Mesenchymal stem cell (in vitro differentiated cells and primary cell): ENCODE data around the gene CHST11.

Source experiments
- DNase-seq: peaks from one replicate; pipeline ENCODE4 v3.0.0-alpha.2; 2013
- H2AFZ ChIP-seq: one replicate; pipeline ENCODE4 v1.6.1; 2013; ENCODE audit warnings: low read depth, mild to moderate bottlenecking, control low read depth, inconsistent platforms, low read length, moderate library complexity
- H2AK5ac ChIP-seq: 2 replicates; pipeline ENCODE4 v1.6.1; 2013; ENCODE audit warnings: low read length, moderate library complexity, mild to moderate bottlenecking, inconsistent platforms; ENCODE audit not compliant: severe bottlenecking
- H2BK120ac ChIP-seq: one replicate; pipeline ENCODE4 v1.6.1; 2013; ENCODE audit warnings: low read depth, mild to moderate bottlenecking, inconsistent platforms, low read length, moderate library complexity
- H2BK12ac ChIP-seq, 2 experiments: one replicate each; pipeline ENCODE4 v1.6.1; 2013; ENCODE audit warnings: inconsistent platforms in 2 of 2, low read length in 2 of 2, mild to moderate bottlenecking in 2 of 2, moderate library complexity in 2 of 2, control low read depth in 1 of 2
- H2BK15ac ChIP-seq: one replicate; pipeline ENCODE4 v1.6.1; 2013; ENCODE audit warnings: mild to moderate bottlenecking, low read depth, inconsistent platforms; ENCODE audit not compliant: poor library complexity, severe bottlenecking
- H2BK5ac ChIP-seq: 2 replicates; pipeline ENCODE4 v1.6.1; 2013; ENCODE audit warnings: low read depth, mild to moderate bottlenecking, low read length, control low read depth, inconsistent platforms; ENCODE audit not compliant: poor library complexity, severe bottlenecking
- H3K14ac ChIP-seq, 2 experiments: one replicate each; pipeline ENCODE4 v1.6.1; 2013; ENCODE audit warnings: inconsistent platforms in 2 of 2, low read length in 2 of 2, control low read depth in 1 of 2, mild to moderate bottlenecking in 1 of 2, moderate library complexity in 1 of 2
- H3K18ac ChIP-seq, 2 experiments: one replicate each; pipeline ENCODE4 v1.6.1; 2013; ENCODE audit warnings: inconsistent platforms in 2 of 2, low read length in 2 of 2, control low read depth in 1 of 2, low read depth in 1 of 2, mild to moderate bottlenecking in 1 of 2
- H3K23ac ChIP-seq, 2 experiments: one replicate each; pipeline ENCODE4 v1.6.1; 2013; ENCODE audit warnings: inconsistent platforms in 2 of 2, low read length in 2 of 2, mild to moderate bottlenecking in 2 of 2, moderate library complexity in 2 of 2, control low read depth in 1 of 2
- H3K27ac ChIP-seq: 2 replicates; pipeline ENCODE4 v1.5.1; 2013; ENCODE audit warnings: mild to moderate bottlenecking, moderate library complexity, low read length, control low read depth, inconsistent platforms; ENCODE audit not compliant: poor library complexity, severe bottlenecking
- H3K27me3 ChIP-seq, 2 experiments: 2 replicates each; pipeline versions ENCODE4 v1.6.1 to v1.7.0; 2013; ENCODE audit warnings: low read length in 2 of 2, mild to moderate bottlenecking in 2 of 2, moderate library complexity in 2 of 2, control low read depth in 1 of 2, inconsistent platforms in 1 of 2; ENCODE audit not compliant: control insufficient read depth in 1 of 2, insufficient read depth in 1 of 2
- H3K36me3 ChIP-seq, 2 experiments: 2 replicates each; pipeline versions ENCODE4 v1.6.1 to v1.7.0; 2013; ENCODE audit warnings: low read length in 2 of 2, control low read depth in 1 of 2, inconsistent platforms in 1 of 2, low read depth in 1 of 2, mild to moderate bottlenecking in 1 of 2; ENCODE audit not compliant: insufficient read depth in 2 of 2, control insufficient read depth in 1 of 2
- H3K4ac ChIP-seq, 2 experiments: one replicate each; pipeline ENCODE4 v1.6.1; 2013; ENCODE audit warnings: inconsistent platforms in 2 of 2, low read length in 2 of 2, mild to moderate bottlenecking in 2 of 2, moderate library complexity in 2 of 2, control low read depth in 1 of 2, low read depth in 1 of 2
- H3K4me1 ChIP-seq: 2 replicates; pipeline ENCODE4 v1.6.1; 2013; ENCODE audit warnings: low read depth, low read length, control low read depth; ENCODE audit not compliant: control insufficient read depth, insufficient read depth
- H3K4me2 ChIP-seq: 2 replicates; pipeline ENCODE4 v1.6.1; 2013; ENCODE audit warnings: low read length, mild to moderate bottlenecking, inconsistent platforms; ENCODE audit not compliant: poor library complexity, severe bottlenecking
- H3K4me3 ChIP-seq, 2 experiments: 2 replicates each; pipeline versions ENCODE4 v1.5.1 to v1.7.0; 2013; ENCODE audit warnings: low read length in 2 of 2, mild to moderate bottlenecking in 2 of 2, control low read depth in 1 of 2, low read depth in 1 of 2; ENCODE audit not compliant: insufficient read depth in 1 of 2
- H3K79me1 ChIP-seq: replicated peaks from 2 replicates; pipeline ENCODE4 v1.6.1; 2013; ENCODE audit warnings: mild to moderate bottlenecking, control low read depth, low read length, inconsistent platforms; ENCODE audit not compliant: poor library complexity, severe bottlenecking
- H3K9ac ChIP-seq: 2 replicates; pipeline ENCODE4 v1.7.0; 2013; ENCODE audit warnings: mild to moderate bottlenecking, low read length, moderate library complexity
- H3K9me3 ChIP-seq: 2 replicates; pipeline ENCODE4 v1.7.0; 2013; ENCODE audit warnings: mild to moderate bottlenecking, low read length; ENCODE audit not compliant: control insufficient read depth
- H4K8ac ChIP-seq: one replicate; pipeline ENCODE4 v1.6.1; 2013; ENCODE audit warnings: inconsistent platforms, mild to moderate bottlenecking, low read length, moderate library complexity
- H4K91ac ChIP-seq: one replicate; pipeline ENCODE4 v1.6.1; 2013; ENCODE audit warnings: mild to moderate bottlenecking, low read length, inconsistent platforms
- WGBS: methylation state at CpG from one replicate; pipeline ENCODE4 v1.1.7; 2013; ENCODE audit warnings: mixed read lengths; 5-methylcytosine and 5-hydroxymethylcytosine counted together

CHST11 gene

GRCh38 chr12:104672501-104673265 lies 215.9 kb downstream of the CHST11 start:
- no peak overlapping the region for H2AFZ ChIP-seq
- H4K91ac ChIP-seq: peak overlapping the region; percentile 81
- H3K4me3 ChIP-seq: peak overlapping the region in 1 of 2 experiments; percentile 29
- peaks cover 2% of the 10 kb centered on the region for H3K79me1 ChIP-seq
- H2BK12ac ChIP-seq: peak overlapping the region; percentile 23 to 92
- H3K27me3 ChIP-seq: no peaks in the 10 kb centered on the region
- peak; percentile 40 for DNase-seq
- H3K4me2 ChIP-seq: no peak overlapping the region
- H3K23ac ChIP-seq: no peak overlapping the region
- peaks cover 27% of the 10 kb centered on the region for H3K4me1 ChIP-seq
- H3K9ac ChIP-seq: peak overlapping the region; percentile 76
- H3K18ac ChIP-seq: peak overlapping the region; percentile 79 to 80
- H2BK120ac ChIP-seq: peak overlapping the region; percentile 8
- peak overlapping the region; percentile 24 for H2AK5ac ChIP-seq
- H3K14ac ChIP-seq: no peak overlapping the region
- no peak overlapping the region for H2BK15ac ChIP-seq
- no peaks in the 10 kb centered on the region for H3K36me3 ChIP-seq
- H4K8ac ChIP-seq: no peak overlapping the region
- peak overlapping the region; percentile 21 to 89 for H3K4ac ChIP-seq
- H2BK5ac ChIP-seq: no peak overlapping the region
- H3K27ac ChIP-seq: no peak overlapping the region
- 83% methylated on average over 10 of the region's 10 CpGs for WGBS
- no peaks in the 10 kb centered on the region for H3K9me3 ChIP-seq

- WGBS: 89% methylated on average over 1 of the region's 1 CpG
- no peak overlapping the region for H2BK15ac ChIP-seq
- no peaks in the 10 kb centered on the region for H3K27me3 ChIP-seq
Observed at GRCh38 chr12:104673294-104673693, 216.5 kb downstream of the CHST11 start.

GRCh38 chr12:104673696-104674482 lies 217.1 kb downstream of the CHST11 start:
- no peak overlapping the region for H2BK15ac ChIP-seq
- H3K4me2 ChIP-seq: no peak overlapping the region
- no peak overlapping the region for H2AFZ ChIP-seq
- peak overlapping the region; percentile 18 to 27 for H2BK12ac ChIP-seq
- H3K4me3 ChIP-seq: no peak overlapping the region
- peak overlapping the region; percentile 7 for H2BK120ac ChIP-seq
- H3K27me3 ChIP-seq: no peaks in the 10 kb centered on the region
- peak; percentile 95 for DNase-seq
- peak overlapping the region; percentile 64 for H4K91ac ChIP-seq
- H3K4ac ChIP-seq: peak overlapping the region in 1 of 2 experiments; percentile 47
- peaks cover 2% of the 10 kb centered on the region for H3K79me1 ChIP-seq
- no peak overlapping the region for H2BK5ac ChIP-seq
- peak overlapping the region; percentile 21 for H4K8ac ChIP-seq
- H3K9ac ChIP-seq: peak overlapping the region; percentile 76
- H3K23ac ChIP-seq: no peak overlapping the region
- no peak overlapping the region for H3K27ac ChIP-seq
- H2AK5ac ChIP-seq: peak overlapping the region; percentile 36
- no peak overlapping the region for H3K14ac ChIP-seq
- 22% methylated on average over 15 of the region's 15 CpGs for WGBS
- no peaks in the 10 kb centered on the region for H3K9me3 ChIP-seq
- peak overlapping the region; percentile 44 to 72 for H3K18ac ChIP-seq
- no peaks in the 10 kb centered on the region for H3K36me3 ChIP-seq
- H3K4me1 ChIP-seq: peaks cover 24% of the 10 kb centered on the region

More at GRCh38 chr12:104673294-104673693, 216.5 kb downstream of the CHST11 start:
- Histone ChIP-seq H4K8ac (no peak overlapping the region), H4K91ac (no peak overlapping the region), H3K27ac (no peak overlapping the region), H3K14ac (no peak overlapping the region), H3K4me2 (no peak overlapping the region), H3K36me3 (no peaks in the 10 kb centered on the region), H3K4me1 (peaks cover 26% of the 10 kb centered on the region), H3K18ac (peak overlapping the region in 1 of 2 experiments; percentile 72), H2BK12ac (peak overlapping the region in 1 of 2 experiments; percentile 27), H3K9me3 (no peaks in the 10 kb centered on the region), H3K4ac (peak overlapping the region in 1 of 2 experiments; percentile 3), H2BK120ac (no peak overlapping the region), H2BK5ac (no peak overlapping the region), H3K79me1 (peaks cover 2% of the 10 kb centered on the region), H3K9ac (peak overlapping the region; percentile 76), H3K23ac (no peak overlapping the region), H3K4me3 (no peak overlapping the region), H2AK5ac (peak overlapping the region; percentile 36), H2AFZ (no peak overlapping the region)
- DNase-seq: no peak

GRCh38 chr12:104676636-104677035 lies 219.9 kb downstream of the CHST11 start:
- 85% methylated on average over 7 of the region's 8 CpGs for WGBS
- no peak overlapping the region for H2BK12ac ChIP-seq
- no peak overlapping the region for H3K4me2 ChIP-seq
- no peak overlapping the region for H3K23ac ChIP-seq
- no peak overlapping the region for H3K18ac ChIP-seq
- peaks cover 2% of the 10 kb centered on the region for H3K79me1 ChIP-seq
- no peak overlapping the region for H2BK120ac ChIP-seq
- H4K8ac ChIP-seq: peak overlapping the region; percentile 62
- H3K27me3 ChIP-seq: no peaks in the 10 kb centered on the region
- H3K36me3 ChIP-seq: no peaks in the 10 kb centered on the region
- H3K4ac ChIP-seq: peak overlapping the region in 1 of 2 experiments; percentile 54
- no peak overlapping the region for H2BK15ac ChIP-seq
- H2AFZ ChIP-seq: no peak overlapping the region
- no peak overlapping the region for H3K14ac ChIP-seq
- H2BK5ac ChIP-seq: no peak overlapping the region
- no peak overlapping the region for H4K91ac ChIP-seq
- peaks cover 15% of the 10 kb centered on the region for H3K4me1 ChIP-seq
- no peak for DNase-seq
- H3K27ac ChIP-seq: no peak overlapping the region
- H3K4me3 ChIP-seq: no peak overlapping the region
- no peak overlapping the region for H3K9ac ChIP-seq
- H2AK5ac ChIP-seq: no peak overlapping the region
- H3K9me3 ChIP-seq: no peaks in the 10 kb centered on the region
